ENCODE results near the gene POLR1G.

POLR1G gene

DNA sequence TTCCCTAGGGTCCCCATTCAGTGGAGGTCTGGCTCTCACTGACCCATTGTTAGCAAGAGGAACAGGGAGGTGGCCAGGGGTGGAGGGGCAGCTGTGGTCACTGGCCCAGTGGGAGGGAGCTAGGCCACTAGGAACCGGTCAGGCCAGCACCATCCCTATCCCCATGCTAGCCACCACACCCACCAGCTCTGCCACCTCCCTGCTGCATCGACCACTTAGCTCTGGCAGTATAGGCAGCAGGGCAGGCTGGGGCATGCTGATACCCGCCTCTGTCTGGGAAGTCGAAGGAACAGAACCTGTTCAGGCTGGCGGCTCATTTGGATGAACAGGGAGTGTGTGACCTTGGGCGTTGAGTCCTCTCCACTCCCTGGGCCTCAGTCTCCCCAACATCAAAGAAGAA lies 6.3 kb upstream of the POLR1G start:
- no peak for ATAC-seq
- TF ChIP-seq TOX (CRISPR knock-in tag; IDR thresholded peaks at IDR 0.05; ENCODE audit: borderline replicate concordance) = no peak
- TF ChIP-seq, protein P1, sequence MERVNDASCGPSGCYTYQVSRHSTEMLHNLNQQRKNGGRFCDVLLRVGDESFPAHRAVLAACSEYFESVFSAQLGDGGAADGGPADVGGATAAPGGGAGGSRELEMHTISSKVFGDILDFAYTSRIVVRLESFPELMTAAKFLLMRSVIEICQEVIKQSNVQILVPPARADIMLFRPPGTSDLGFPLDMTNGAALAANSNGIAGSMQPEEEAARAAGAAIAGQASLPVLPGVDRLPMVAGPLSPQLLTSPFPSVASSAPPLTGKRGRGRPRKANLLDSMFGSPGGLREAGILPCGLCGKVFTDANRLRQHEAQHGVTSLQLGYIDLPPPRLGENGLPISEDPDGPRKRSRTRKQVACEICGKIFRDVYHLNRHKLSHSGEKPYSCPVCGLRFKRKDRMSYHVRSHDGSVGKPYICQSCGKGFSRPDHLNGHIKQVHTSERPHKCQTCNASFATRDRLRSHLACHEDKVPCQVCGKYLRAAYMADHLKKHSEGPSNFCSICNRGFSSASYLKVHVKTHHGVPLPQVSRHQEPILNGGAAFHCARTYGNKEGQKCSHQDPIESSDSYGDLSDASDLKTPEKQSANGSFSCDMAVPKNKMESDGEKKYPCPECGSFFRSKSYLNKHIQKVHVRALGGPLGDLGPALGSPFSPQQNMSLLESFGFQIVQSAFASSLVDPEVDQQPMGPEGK (CRISPR knock-in tag; IDR thresholded peaks at IDR 0.05; ENCODE audit: borderline replicate concordance) = no peak
- TF ChIP-seq ZFP30 (CRISPR knock-in tag; IDR thresholded peaks at IDR 0.05) = no peak
- no peak for TF ChIP-seq ZFP3 (CRISPR knock-in tag; IDR thresholded peaks at IDR 0.05)
- TF ChIP-seq OSR1 (CRISPR knock-in tag; IDR thresholded peaks at IDR 0.05) = no peak

DNA sequence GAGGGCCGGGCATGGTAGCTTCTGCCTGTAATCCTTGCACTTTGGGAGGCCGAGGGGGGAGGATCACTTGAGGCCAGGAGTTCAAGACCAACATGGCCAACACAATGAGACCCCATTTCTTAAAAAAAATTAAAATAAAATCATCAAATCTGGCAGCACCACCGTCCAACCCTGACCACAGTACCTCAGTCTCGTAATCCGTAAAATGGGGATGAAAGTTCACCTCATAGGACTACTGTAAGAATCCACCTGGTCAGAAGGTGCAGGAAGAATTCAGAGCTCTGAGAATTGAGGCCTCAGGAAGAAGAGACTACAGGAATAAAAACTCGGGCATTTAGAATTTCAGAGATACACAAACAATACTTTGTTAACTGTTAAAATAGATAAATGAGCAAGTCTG lies 4.6 kb upstream of the POLR1G start:
- no peak for ATAC-seq
- TF ChIP-seq, protein P2, sequence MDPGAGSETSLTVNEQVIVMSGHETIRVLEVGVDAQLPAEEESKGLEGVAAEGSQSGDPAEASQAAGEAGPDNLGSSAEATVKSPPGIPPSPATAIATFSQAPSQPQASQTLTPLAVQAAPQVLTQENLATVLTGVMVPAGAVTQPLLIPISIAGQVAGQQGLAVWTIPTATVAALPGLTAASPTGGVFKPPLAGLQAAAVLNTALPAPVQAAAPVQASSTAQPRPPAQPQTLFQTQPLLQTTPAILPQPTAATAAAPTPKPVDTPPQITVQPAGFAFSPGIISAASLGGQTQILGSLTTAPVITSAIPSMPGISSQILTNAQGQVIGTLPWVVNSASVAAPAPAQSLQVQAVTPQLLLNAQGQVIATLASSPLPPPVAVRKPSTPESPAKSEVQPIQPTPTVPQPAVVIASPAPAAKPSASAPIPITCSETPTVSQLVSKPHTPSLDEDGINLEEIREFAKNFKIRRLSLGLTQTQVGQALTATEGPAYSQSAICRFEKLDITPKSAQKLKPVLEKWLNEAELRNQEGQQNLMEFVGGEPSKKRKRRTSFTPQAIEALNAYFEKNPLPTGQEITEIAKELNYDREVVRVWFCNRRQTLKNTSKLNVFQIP (CRISPR knock-in tag; IDR thresholded peaks at IDR 0.05; ENCODE audit: borderline replicate concordance, low read depth) = no peak
- TF ChIP-seq GLIS3 (CRISPR knock-in tag; IDR thresholded peaks at IDR 0.05) (no peak), ARNTL (CRISPR knock-in tag; IDR thresholded peaks at IDR 0.05; ENCODE audit: borderline replicate concordance, low read depth) (no peak), ZFP30 (CRISPR knock-in tag; IDR thresholded peaks at IDR 0.05) (no peak)
- TF ChIP-seq, protein P3, sequence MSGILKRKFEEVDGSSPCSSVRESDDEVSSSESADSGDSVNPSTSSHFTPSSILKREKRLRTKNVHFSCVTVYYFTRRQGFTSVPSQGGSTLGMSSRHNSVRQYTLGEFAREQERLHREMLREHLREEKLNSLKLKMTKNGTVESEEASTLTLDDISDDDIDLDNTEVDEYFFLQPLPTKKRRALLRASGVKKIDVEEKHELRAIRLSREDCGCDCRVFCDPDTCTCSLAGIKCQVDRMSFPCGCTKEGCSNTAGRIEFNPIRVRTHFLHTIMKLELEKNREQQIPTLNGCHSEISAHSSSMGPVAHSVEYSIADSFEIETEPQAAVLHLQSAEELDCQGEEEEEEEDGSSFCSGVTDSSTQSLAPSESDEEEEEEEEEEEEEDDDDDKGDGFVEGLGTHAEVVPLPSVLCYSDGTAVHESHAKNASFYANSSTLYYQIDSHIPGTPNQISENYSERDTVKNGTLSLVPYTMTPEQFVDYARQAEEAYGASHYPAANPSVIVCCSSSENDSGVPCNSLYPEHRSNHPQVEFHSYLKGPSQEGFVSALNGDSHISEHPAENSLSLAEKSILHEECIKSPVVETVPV (CRISPR knock-in tag; IDR thresholded peaks at IDR 0.05) = no peak

DNA sequence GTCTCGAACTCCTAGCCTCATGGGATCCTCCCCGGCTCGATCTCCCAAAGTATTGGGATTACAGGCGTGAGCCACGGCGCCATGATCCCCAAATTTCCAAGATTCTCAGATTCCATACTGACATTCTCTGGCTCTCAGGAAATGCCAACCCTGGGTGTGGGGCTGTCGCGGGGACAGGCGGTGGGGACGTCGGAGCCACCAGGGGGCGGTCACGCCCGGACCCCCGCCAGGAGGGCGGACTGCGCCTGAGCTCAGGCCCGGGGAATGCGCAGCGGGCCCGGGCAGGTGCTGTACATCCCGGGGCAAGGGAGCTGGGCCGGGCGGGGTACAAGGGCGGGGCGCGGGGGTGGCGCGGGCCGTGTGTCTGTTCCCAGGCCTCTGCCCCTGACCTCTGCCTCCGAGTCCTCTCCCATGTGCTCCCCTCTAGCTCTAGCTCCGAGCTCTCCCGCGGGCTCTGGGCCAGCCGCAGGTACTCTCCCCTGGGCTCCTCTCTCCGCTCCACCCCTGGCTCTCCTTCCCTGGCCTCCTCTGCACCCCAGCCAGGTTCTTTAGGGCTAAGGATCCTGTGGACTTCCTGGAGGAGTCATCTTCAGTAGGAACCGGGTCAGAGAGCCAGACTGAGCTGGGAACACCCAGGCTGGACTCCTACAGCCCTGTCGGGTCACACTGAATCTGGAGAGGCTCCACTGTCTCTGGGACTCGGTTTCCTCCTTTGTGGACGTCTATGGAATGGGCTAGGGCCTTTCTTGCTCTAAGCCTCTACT lies 4.0 kb upstream of the POLR1G start:
- no peak for ATAC-seq
- no peak for TF ChIP-seq ESRRG (CRISPR knock-in tag; IDR thresholded peaks at IDR 0.05)
- no peak for TF ChIP-seq ZNF565 (CRISPR knock-in tag; conservative IDR thresholded peaks at IDR 0.05; ENCODE audit: low read depth)
- TF ChIP-seq, protein P1 (CRISPR knock-in tag; IDR thresholded peaks at IDR 0.05; ENCODE audit: borderline replicate concordance) = no peak
- no peak for TF ChIP-seq ZC3H10 (CRISPR knock-in tag; IDR thresholded peaks at IDR 0.05)
- TF ChIP-seq, protein P4, sequence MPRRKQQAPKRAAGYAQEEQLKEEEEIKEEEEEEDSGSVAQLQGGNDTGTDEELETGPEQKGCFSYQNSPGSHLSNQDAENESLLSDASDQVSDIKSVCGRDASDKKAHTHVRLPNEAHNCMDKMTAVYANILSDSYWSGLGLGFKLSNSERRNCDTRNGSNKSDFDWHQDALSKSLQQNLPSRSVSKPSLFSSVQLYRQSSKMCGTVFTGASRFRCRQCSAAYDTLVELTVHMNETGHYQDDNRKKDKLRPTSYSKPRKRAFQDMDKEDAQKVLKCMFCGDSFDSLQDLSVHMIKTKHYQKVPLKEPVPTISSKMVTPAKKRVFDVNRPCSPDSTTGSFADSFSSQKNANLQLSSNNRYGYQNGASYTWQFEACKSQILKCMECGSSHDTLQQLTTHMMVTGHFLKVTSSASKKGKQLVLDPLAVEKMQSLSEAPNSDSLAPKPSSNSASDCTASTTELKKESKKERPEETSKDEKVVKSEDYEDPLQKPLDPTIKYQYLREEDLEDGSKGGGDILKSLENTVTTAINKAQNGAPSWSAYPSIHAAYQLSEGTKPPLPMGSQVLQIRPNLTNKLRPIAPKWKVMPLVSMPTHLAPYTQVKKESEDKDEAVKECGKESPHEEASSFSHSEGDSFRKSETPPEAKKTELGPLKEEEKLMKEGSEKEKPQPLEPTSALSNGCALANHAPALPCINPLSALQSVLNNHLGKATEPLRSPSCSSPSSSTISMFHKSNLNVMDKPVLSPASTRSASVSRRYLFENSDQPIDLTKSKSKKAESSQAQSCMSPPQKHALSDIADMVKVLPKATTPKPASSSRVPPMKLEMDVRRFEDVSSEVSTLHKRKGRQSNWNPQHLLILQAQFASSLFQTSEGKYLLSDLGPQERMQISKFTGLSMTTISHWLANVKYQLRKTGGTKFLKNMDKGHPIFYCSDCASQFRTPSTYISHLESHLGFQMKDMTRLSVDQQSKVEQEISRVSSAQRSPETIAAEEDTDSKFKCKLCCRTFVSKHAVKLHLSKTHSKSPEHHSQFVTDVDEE (CRISPR knock-in tag; IDR thresholded peaks at IDR 0.05) = no peak

DNA sequence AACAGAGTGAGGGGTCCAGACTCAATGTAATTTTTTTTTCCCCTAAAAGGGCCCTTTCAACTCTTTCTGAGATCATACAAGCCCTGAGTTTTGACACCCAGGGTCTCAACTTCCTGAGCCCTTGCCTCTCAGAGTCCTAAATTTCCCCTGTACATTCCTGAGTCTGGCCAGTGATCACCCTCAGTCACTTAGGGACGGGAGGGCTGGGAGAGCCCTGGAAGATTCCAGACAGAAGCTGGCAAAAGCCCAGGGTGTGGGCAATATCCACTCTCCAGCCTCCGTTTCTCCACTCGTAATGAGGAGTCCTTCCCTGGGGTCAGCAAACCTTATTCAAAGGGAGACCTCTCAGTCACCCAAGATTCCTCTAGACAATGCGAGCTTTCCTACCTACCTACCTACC lies 3.2 kb upstream of the POLR1G start:
- no peak for ATAC-seq
- TF ChIP-seq, protein P1 (CRISPR knock-in tag; IDR thresholded peaks at IDR 0.05; ENCODE audit: borderline replicate concordance) = no peak
- TF ChIP-seq, protein P4 (CRISPR knock-in tag; IDR thresholded peaks at IDR 0.05) = no peak
- TF ChIP-seq, protein P2 (CRISPR knock-in tag; IDR thresholded peaks at IDR 0.05; ENCODE audit: borderline replicate concordance, low read depth) = no peak

Data from SK-N-SH treated with all-trans-retinoic acid at 6 μM for 48 hours (cell line).